Stimulated activated CD4-positive, alpha-beta T cell treated with anti-CD3 and anti-CD28 coated beads, Interleukin-1b, Interleukin-23, amount 100 ng/mL, for 48 hours (primary cell): Measurements from ENCODE around the gene KARS1.

Source experiments
- DNase-seq: peaks from one replicate; pipeline ENCODE4 v3.0.0-alpha.2; 2020

KARS1 gene

DNA sequence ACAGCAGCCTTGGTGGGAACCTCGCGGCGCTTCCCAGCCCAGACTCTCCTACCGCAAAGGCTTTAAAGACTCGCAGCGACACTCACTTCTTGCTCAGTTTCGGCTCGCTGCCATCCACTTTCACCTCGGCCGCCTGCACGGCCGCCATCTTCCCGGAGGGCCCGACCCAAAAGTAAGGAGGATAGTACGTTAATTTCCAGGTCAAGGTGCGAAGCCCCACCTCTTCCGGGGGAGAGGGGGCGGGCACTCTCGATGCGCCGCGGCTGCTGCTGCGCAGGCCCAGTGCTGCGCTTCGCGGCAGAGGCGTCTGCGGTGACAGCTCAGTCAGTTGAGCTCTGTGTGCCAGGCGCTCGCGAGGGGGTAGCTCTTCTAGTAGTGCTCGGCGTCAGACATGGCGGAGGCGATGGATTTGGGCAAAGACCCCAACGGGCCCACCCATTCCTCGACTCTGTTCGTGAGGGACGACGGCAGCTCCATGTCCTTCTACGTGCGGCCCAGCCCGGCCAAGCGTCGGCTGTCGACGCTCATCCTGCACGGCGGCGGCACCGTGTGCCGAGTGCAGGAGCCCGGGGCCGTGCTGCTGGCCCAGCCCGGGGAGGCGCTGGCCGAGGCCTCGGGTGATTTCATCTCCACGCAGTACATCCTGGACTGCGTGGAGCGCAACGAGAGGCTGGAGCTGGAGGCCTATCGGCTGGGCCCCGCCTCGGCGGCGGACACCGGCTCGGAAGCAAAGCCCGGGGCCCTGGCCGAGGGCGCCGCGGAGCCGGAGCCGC, at the start of gene KARS1, which contains the start of gene TERF2IP:
KARS1 (minus strand) TSS at position 174 of the 773 bp plus-strand sequence; CDS start at position 148, 26 bp downstream.
TERF2IP (plus strand) TSS at position 282 of the 773 bp plus-strand sequence; CDS start at position 392, 110 bp downstream.
- peak; percentile 95 for DNase-seq

DNA sequence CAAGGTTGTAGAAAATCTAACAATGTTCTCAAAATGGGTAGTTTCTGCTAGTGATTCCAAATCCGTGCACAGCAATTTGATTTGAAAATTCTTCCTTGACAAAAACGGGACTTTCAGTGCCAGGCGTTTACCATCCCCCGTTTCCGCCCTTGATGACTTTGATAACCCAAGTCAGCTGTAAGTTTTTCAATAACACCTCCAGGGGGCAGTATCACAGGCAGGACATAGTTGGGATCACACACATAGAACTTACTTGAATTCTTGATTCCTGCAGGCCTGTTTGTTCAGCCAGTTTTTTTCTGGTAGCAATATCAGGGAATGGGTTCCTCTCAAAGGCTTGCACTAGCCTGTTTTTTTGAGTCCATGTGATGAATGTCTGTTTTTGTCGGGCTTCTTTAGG, 48.2 kb upstream of the KARS1 start:
- no peak for DNase-seq

DNA sequence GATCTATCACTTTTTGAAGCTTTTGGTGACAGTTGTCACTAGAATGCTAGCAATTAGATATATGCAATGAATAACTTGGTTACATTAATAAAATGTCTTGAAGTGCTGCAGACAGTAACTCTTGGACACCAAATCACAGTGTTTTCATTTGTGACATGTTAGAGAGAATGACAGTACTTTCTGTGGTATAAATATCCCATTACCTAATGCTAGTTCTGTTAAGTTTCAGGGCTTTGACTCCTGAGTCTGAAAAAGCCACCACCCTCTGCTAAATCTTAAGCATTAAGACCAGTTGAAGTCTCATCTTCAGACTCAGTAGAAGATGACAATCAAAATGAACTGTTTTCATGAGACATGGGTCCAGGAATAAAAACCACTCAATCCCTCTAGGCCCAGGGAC, 39.9 kb upstream of the KARS1 start:
- DNase-seq = no peak

DNA sequence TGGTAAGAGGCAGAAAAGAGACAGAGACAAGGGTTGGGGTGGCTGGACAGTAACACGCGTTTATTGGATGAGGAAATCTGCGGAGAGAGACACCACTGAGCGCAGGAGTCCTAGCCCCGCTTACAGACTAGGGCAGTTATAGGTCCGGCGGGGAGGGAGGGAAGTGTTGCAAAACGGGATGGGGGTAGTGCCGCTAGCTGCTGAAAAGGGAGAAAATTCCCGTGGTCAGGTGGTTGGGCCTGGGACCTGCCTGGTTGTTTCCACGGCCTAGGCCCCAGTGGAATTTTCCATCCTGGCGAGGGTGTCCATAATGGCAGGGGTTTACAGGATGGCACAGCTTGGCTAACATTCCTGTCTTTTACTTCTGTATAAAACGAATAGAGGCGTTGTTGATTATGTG, 34.8 kb upstream of the KARS1 start:
- DNase-seq = no peak

DNA sequence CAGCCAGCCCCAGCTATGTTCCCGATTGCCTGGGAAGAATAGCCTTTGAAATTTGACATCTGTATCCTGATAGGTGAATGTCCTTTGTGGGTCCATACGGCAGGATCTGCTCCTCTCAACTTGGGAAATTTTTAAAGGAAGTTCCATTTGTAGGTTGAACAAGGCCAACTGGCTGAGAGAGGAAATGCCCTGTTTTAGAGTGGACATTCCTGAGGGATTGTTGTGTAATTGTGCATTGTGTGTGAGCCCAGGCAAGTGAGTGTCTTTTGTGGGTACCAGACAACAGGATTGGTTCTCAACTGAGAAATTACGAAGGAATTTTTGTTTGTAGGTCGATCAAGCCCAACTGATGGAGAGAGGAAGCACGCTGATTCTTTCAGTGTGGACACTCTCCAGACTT, 31.9 kb upstream of the KARS1 start:
- no peak for DNase-seq

DNA sequence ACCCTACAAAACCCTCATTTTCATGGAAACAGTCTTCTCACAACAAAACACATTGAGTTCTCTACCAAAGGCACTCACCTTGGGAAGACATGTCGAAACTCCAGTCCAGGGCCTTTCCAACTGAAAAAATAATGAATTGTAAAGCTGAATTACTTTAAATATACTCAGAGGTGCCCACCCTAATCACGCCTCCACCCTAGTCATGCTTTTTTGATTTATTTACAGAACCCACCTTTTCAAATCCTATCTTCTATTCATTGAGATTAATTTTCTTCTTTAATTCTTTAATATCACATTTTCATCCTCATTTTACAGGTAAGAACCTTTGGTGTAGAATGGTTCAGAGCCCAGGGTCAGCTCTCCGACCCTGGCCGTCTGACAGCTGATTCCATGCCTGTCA, 29.4 kb upstream of the KARS1 start, which contains the start of gene CPHXL2:
CPHXL2 (minus strand) TSS at position 101 of the 400 bp plus-strand sequence; CDS start at position 91, 10 bp downstream.
- no peak for DNase-seq

DNA sequence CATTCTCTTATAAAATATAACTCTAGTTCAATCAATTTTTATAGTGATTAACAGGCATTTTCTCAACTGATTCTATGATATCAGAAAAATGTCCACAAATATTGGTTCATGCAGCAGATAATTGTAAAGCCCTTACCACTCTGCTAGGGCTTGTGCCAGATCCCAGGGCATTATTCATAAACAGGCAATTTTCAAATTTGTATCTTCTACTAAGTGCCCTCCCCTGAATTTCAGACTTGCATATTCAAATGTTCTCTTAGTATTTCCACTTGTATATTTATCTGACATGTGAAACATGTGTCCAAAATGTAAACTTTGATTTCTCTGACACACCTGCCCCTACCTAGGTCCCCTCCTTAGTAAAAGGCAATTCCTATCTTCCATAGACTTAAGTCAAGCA, 20.0 kb upstream of the KARS1 start:
- DNase-seq = no peak

DNA sequence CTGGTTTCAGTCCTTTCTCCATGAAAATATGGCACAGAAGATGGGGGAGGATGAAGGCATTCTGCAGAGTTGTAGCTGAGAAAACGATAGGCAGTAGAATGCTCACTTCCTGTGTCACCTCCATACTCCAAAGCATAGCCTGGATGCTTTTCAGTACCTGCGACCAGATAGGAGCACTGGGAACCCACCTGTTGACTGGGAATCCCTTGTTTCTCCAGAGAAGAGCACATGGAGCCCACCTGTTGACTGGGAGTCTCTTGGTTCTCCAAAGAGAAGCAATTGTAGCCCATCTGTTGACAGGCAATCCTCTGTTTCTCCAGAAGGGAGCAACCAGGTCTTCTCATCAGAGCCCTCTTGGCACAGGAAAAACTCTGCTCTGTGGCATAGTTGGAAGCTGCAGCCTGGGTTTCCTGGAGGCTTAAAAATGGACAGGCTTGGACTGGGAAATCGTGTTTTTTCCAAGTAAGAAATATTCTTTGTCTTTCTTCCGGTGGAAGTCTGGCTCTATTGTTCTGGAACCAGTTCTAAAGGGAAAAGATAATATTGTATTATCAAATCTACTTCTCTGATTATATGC, 13.3 kb upstream of the KARS1 start:
- DNase-seq = no peak

DNA sequence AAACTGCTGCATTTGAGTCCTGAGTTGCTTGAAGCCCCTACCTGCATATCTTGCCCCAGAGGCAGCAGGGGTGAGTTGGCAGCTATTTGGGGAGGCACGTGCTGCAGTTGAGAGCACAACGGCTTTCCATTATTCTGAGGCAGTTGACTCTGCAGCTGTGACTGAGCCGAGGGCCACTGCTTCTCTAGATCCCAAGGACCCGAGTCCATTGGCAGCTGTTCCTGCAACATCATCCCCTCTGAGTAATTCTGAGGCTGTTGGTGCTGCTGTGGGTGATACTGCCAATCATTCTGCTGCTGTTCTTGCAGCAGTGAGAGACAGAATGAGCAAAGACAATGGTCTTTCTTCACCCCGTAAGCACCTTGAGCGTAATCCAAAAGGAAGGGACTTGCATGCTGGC, 12.9 kb upstream of the KARS1 start:
- DNase-seq = no peak

DNA sequence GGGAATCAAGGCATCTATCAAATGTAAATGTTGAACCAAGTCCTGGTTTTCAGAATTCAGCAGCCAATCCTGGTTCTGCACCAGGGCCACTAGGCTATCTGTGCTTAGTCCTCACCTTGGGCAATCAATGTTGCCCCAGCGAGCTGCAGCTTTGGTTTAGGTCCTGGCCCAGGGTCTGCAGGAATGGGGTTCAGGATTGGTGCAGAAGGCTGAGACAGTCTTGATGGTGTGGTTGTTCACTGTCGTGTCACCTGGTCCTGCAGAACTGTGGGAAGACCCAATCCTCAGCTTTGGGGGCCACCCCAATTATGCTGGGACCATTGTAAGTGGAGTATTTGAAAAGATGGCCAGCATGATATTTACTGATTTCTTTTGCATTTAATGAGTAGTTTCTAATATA, 10.7 kb upstream of the KARS1 start:
- DNase-seq = no peak

DNA sequence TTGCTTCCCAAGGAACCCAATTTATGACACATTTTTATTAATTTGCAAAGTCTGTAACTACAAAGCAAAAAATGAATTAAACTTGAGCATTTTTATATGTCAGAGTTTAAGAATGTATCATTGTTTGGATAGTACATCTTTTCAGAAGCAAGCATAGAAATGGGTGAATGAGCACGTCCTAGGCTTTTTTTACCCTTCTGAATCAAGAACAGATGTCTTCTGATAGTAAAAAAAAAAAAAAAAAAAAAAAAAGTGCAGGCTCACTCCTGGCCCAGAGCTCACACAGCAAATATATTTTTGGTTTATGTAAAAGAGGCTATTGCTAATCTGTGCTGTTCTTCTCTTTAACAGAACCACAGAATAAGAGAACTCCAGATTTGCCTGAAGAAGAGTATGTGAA, 6.5 kb upstream of the KARS1 start:
- DNase-seq = no peak

DNA sequence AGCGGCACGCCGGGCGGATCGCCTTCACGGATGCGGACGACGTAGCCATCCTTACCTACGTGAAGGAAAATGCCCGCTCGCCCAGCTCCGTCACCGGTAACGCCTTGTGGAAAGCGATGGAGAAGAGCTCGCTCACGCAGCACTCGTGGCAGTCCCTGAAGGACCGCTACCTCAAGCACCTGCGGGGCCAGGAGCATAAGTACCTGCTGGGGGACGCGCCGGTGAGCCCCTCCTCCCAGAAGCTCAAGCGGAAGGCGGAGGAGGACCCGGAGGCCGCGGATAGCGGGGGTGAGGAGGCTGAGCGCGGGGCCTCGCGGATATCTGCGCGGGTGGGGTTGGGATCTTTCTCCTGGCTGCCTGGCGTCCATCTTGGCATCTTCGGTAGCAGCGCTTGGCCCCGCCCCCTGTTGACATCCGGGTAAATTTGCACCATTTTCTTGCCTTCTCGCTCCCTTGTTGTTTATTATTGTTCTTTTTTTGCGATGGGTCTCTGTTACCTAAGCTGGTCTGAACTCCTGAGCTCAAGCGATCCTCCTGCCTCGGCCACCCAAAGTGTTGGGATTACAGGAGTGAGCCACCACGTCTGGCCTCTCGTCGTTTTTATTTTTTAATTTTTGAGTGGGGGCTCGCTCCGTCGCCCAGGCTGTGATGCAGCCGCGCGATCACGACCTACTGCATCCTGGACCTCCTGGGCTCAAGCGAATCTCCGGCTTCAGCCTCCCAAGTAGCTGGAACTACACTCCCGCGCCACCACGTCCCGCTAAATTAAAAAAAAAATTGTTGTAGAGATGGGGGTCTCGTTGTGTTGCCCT, 1.0 kb upstream of the KARS1 start:
- peak; percentile 83 for DNase-seq

DNA sequence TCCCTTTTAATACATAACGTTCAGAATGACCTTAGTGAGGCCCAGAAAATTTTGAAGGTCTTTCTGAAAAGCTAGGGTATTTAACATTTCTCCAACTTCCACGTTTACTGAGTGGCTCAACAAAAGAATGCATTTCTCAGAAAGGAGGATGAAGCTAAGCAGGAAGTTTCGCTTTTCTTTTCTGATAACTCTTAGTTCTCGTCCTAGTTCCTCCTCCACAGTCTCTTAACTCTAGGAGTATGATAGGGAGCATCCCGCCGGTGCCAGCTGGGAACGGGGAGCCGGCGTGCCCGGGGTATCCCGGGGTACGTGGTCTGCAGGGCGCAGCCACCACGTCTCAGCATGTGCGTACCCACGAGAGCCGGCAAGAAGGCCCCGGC, 363 bp downstream of the KARS1 start:
- no peak for DNase-seq

DNA sequence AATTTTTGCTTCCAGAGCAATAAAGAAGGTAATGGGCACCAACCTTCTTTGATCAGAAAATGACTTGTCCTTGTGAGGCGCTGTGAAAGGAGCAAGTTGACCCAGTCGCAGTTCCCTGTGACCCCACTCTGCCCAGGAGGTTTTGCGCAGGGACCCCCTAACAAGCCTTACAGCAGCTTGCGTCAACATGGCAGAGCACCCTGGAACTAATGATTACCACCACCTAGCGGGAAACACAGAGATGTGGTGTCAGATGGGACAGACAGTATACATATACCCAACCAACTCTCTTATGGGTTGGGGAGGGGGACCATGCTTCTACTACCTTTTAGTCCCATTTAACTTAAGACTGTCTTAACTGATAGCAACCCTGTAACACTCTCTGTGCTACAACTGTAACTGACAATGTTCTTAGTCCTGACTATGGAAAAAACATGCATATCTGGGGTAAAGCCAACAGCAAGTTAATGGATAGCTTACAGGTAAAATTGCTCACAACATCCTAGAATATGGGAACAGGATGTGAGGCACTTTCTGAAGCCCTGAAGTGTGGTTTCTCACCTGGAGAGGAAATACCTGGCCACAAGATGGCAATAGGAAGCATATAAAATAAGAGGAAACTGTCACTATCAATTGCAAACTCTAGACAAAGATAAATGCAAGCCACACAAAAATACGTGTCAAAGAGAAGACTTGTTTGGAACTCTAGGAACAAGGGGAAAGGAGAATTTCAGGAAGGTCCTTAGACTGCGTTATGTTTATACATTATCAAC, 3.0 kb downstream of the KARS1 start:
- no peak for DNase-seq

DNA sequence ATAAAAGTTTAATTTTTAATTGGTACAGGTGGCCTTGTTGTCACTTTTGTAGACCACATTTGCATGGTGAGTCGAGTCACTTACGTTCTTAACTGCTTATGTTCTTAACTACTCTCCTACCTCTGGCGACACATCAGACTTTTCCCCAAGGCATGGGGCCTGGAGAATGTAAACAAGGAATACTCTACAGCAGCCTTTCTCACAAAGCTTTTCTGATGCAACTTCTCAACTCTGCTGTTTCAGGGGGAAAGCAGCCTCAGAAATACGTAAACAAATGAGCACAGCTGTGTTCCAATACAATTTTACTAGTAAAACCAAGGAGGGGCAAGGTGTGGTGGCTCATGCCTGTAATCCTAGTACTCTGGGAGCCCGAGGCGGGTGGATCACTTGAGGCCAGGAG, 6.9 kb downstream of the KARS1 start:
- DNase-seq = no peak

DNA sequence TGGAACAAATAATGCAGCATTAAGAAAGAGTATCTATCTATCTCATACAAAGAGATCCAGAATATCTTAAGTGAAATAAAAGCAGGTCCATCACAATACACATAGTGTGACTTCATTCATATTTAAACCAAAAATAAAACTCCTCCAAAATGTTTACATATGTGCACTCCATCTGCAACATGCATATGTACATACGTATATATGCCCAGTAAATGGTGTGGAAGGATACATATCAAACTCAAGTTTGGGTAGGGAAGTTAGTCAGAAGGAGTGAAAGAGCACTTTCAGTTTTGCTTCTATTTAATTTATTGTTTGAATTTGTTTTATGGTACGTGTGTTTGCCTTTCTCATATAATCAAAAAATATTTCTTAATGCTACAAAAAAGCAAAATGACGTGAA, 12.4 kb downstream of the KARS1 start:
- no peak for DNase-seq

DNA sequence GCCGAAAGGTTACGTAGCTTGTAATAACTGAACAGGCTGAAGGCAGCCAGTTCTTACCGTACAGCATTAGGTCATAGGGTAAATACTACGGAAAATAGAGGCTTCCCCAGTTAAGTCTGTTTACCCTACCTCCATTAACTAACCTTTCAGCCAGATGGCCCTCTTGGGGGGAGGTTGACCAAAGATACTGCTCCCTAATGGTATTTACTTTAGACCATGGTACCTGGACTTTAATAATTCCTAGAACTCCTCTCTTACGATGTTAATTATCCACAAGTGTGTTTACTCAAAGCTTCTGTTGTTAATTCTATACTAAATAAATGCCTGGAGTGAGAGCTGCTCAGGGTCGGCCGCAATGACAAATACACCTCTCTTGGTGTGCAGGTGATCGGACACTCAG, 14.6 kb downstream of the KARS1 start:
- no peak for DNase-seq

DNA sequence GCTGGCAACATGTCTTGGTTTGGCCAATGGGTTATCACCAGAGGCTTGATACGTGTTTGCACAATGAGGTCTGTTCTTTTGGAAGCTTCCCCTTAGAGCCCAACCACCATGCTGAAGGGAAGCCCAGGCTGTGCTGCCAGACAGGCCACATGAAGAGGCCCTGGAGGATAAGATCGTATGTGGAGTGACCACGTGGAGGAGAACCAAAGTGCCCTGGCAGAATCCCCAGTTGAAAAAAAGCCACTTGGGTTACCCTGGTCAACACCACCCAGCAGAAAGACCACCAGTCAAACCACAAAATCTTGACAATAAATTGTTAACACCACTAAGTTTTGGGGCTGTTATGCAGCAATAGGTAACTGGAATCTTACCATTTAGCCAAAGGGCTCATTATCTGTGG, 17.4 kb downstream of the KARS1 start:
- DNase-seq = no peak

DNA sequence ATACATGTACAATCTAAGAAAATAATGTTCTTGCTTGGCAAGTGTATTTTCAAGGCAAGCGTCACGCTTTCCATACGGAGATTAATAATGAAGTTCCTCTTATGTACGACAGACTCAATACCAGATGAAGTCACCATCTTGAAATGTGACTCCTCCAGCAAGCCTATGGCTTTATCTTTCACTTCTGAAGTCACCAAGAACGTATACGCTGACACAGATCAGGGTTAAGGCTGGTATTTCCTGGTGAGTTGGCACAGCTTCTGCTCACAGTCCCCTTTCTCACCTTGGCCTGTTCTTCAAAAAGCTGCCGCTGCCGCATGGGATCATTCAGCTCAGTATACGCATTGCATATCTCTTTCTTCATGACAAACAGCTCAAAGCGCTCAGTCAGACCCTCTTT, 18.3 kb downstream of the KARS1 start:
- DNase-seq = no peak

DNA sequence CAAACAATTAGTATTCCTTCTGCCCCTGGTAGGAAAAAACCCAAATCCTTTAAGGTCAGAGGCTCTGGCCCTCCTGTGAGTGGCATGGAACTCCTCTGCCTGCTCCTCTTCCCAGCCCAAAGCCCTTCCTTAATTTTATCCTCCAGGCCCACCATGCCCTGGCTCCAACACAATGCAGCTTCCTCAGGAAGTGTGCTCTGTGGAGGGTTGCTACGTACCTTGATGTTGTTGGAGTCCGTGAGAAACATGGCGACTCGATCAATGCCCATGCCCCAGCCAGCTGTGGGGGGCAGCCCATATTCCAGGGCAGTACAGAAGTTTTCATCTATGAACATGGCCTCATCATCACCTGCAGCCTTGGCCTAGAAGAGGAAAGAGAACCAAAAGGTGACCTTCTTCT, 19.1 kb downstream of the KARS1 start:
- DNase-seq = no peak

DNA sequence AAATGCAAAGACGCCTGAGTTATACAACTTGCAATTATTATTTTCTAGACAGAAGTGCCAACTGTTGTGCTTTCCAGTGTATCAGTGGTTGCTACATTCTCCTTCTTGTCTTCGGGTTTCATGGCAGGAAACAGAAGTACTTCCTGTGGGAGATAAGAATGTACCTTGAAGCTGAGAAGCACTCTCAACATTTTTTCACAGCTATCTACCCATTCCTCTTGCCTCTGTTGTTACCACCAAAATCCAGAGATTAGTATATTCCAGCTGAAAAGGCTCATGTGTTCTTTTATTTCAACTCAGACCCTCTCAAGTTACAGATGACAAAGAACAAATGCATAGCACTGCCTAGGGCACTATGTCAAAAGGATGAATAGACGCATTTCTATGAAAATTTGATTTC, 19.6 kb downstream of the KARS1 start:
- no peak for DNase-seq

DNA sequence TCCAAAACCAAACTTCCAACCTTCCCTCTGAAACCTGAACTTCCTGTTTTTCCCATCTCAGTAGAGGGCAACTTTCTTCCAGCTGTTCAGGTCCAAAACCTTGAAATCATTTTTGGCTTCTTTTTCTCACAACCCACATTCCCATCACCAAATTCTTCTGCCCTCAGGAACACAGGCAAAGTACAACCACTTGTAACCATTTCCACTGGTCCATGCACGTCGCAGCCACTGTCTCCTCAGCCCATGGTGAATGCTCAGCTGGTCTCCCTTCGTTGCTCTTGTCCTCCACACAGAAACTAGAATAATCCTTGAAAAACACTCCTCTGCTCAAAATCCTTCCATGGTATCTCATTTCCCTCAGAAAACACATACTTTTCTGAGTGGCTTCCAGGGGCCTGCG, 20.7 kb downstream of the KARS1 start:
- no peak for DNase-seq

DNA sequence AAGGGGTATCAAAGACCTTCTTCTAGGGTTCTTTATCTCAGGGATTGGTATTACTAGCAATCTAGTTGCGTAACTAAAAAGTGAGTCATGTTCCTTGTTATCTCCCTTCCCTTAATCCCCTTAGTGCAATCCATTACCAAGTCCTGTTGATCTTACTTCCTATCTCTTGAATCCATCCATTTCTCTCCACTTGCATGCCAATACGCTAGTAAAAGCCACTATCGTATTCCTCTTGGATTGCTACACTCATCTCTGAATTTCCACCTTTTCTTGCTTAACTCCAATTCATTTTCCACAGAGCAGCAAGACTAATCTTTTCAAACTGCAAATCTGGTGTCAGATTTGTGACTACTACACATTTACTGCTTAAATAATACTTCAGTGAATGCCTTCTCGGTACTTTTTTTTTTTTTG, 22.5 kb downstream of the KARS1 start:
- DNase-seq = no peak
